KMS-11 (cell line): ENCODE results near the gene SELENOO.
A peak's percentile ranks its signal among the peaks of the same experiment; 100 is the strongest.

Source experiments
- H2AFZ ChIP-seq: fragments of 200-600 bp; sonication (generic); 2 replicates; pipeline ENCODE4 v1.6.1; 2016; ENCODE audit warnings: antibody characterized with exemption, mixed run types, low read depth
- H3K27ac ChIP-seq: fragments of 200-600 bp; sonication (generic); 2 replicates; pipeline ENCODE4 v1.6.1; 2016; ENCODE audit warnings: mild to moderate bottlenecking, mixed run types
- H3K27me3 ChIP-seq: fragments of 200-600 bp; sonication (generic); 2 replicates; pipeline ENCODE4 v1.6.1; 2017; ENCODE audit warnings: mild to moderate bottlenecking, low read depth, mixed run types, moderate library complexity; ENCODE audit not compliant: insufficient read depth
- H3K36me3 ChIP-seq: fragments of 200-600 bp; sonication (generic); 2 replicates; pipeline ENCODE4 v1.6.1; 2017; ENCODE audit warnings: mild to moderate bottlenecking, mixed run types; ENCODE audit not compliant: insufficient read depth
- H3K4me1 ChIP-seq: fragments of 200-600 bp; sonication (generic); 2 replicates; pipeline ENCODE4 v1.6.1; 2016; ENCODE audit warnings: mild to moderate bottlenecking, low read depth, mixed run types; ENCODE audit not compliant: poor library complexity, severe bottlenecking
- H3K4me2 ChIP-seq: fragments of 200-600 bp; sonication (generic); 2 replicates; pipeline ENCODE4 v1.7.0; 2016; ENCODE audit warnings: mild to moderate bottlenecking, mixed run types
- H3K4me3 ChIP-seq: fragments of 200-600 bp; sonication (generic); IDR thresholded peaks from 2 replicates; pipeline ENCODE4 v1.6.1; 2017; ENCODE audit warnings: low read depth, low read length, mixed read lengths; ENCODE audit not compliant: insufficient read depth
- H3K79me2 ChIP-seq: fragments of 200-600 bp; sonication (generic); 2 replicates; pipeline ENCODE4 v1.6.1; 2016; ENCODE audit warnings: low read depth, mixed run types; ENCODE audit not compliant: insufficient read depth
- H3K9ac ChIP-seq: fragments of 200-600 bp; sonication (generic); 2 replicates; pipeline ENCODE4 v1.6.1; 2016; ENCODE audit warnings: mild to moderate bottlenecking, mixed run types
- H4K20me1 ChIP-seq: fragments of 200-600 bp; sonication (generic); 2 replicates; pipeline ENCODE4 v1.6.1; 2016; ENCODE audit warnings: mild to moderate bottlenecking, mixed run types; ENCODE audit not compliant: insufficient read depth
- CTCF ChIP-seq: fragments of 200-600 bp; sonication (generic); conservative IDR thresholded peaks from 2 replicates; pipeline ENCODE4 v1.6.1; 2017; ENCODE audit warnings: low read depth, mild to moderate bottlenecking, antibody characterized with exemption, low read length, moderate library complexity, mixed read lengths

The SELENOO gene

GRCh38 chr22:50249341-50250248, 48.8 kb downstream of the SELENOO start:
- Histone ChIP-seq H4K20me1 (no peaks in the 10 kb centered on the region), H3K4me2 (peak overlapping the region; percentile 42; the same call in 1 of the 2 replicates), H3K9ac (no peak overlapping the region), H3K4me3 (no peak overlapping the region), H3K27me3 (no peaks in the 10 kb centered on the region), H3K79me2 (no peaks in the 10 kb centered on the region), H3K36me3 (no peaks in the 10 kb centered on the region), H3K4me1 (no peaks in the 10 kb centered on the region), H2AFZ (no peak overlapping the region), H3K27ac (no peak overlapping the region)
- TF ChIP-seq CTCF = no peak

GRCh38 chr22:50250249-50250554, 49.4 kb downstream of the SELENOO start:
- no peak overlapping the region for H3K4me3 ChIP-seq
- H4K20me1 ChIP-seq = no peaks in the 10 kb centered on the region
- no peaks in the 10 kb centered on the region for H3K4me1 ChIP-seq
- no peak overlapping the region for H2AFZ ChIP-seq
- TF ChIP-seq CTCF = no peak
- no peak overlapping the region for H3K27ac ChIP-seq
- peak overlapping the region; percentile 42; the same call in 1 of the 2 replicates for H3K4me2 ChIP-seq
- no peaks in the 10 kb centered on the region for H3K36me3 ChIP-seq
- H3K79me2 ChIP-seq = no peaks in the 10 kb centered on the region
- H3K27me3 ChIP-seq = no peaks in the 10 kb centered on the region
- peak overlapping the region; percentile 44; the same call in 1 of the 2 replicates for H3K9ac ChIP-seq

- no peaks in the 10 kb centered on the region for H3K36me3 ChIP-seq
- H3K27ac ChIP-seq = no peak within 1 kb of the TSS
- no peaks in the 10 kb centered on the region for H3K4me1 ChIP-seq
- H3K4me3 ChIP-seq = no peak within 1 kb of the TSS
- no peaks in the 10 kb centered on the region for H3K27me3 ChIP-seq
- peak within 1 kb of the TSS; percentile 42; the same call in 1 of the 2 replicates for H3K4me2 ChIP-seq
- H2AFZ ChIP-seq = no peak within 1 kb of the TSS
- no peak for TF ChIP-seq CTCF
- no peaks in the 10 kb centered on the region for H4K20me1 ChIP-seq
- H3K9ac ChIP-seq = peak within 1 kb of the TSS; percentile 44; the same call in 1 of the 2 replicates
- H3K79me2 ChIP-seq = no peaks in the 10 kb centered on the region
Measured at GRCh38 chr22:50250555-50251476, 50.0 kb downstream of the SELENOO start, which contains the start of gene HDAC10. Gene HDAC10 (minus strand): TSS chr22:50251265. CDS start chr22:50251032, 233 bp downstream.

- H3K4me3 ChIP-seq = no peak overlapping the region
- H3K4me1 ChIP-seq = no peaks in the 10 kb centered on the region
- H3K27me3 ChIP-seq = no peaks in the 10 kb centered on the region
- H2AFZ ChIP-seq = no peak overlapping the region
- H3K4me2 ChIP-seq = no peak overlapping the region
- TF ChIP-seq CTCF = no peak
- no peaks in the 10 kb centered on the region for H3K36me3 ChIP-seq
- no peak overlapping the region for H3K27ac ChIP-seq
- H3K79me2 ChIP-seq = no peaks in the 10 kb centered on the region
- H3K9ac ChIP-seq = no peak overlapping the region
- H4K20me1 ChIP-seq = no peaks in the 10 kb centered on the region
Measured at GRCh38 chr22:50251477-50252081, 50.8 kb downstream of the SELENOO start.
